Measurements from ENCODE around the gene HMOX2.

HMOX2 gene

DNA sequence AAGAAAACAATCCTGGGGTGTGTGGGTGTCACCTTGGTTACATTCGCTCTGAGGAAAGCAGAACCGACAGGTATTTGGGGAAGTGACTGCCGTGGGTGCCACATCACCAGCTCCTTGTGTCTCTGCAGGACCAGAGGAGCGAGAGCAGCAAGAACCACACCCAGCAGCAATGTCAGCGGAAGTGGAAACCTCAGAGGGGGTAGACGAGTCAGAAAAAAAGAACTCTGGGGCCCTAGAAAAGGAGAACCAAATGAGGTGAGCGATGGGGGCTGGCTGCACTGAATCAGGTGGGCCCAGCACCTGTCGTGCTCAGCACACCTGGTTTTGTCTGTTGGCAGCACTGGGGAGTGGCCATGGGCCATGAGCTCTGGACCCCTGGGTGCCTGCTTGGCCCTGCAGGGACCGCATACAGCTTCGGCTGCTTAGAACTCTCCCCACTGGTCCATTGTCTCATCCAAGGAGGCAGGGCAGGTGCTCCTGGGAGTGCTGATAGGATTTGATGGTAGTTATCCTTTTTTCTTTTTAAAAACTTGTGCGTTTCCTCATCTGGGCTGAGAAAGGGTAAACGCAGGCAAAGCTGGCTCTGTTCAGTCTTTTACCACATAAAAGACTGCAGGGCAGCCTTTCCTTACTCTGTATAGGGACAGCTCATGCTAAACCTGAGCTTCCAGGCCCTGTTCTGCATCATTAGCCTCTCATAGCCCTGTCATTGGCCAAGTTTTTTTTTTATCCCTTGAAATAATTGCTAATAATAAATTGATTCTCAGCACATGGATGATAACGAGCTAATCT lies 29.4 kb downstream of the HMOX2 start:
- peak; percentile 73 for DNase-seq

DNA sequence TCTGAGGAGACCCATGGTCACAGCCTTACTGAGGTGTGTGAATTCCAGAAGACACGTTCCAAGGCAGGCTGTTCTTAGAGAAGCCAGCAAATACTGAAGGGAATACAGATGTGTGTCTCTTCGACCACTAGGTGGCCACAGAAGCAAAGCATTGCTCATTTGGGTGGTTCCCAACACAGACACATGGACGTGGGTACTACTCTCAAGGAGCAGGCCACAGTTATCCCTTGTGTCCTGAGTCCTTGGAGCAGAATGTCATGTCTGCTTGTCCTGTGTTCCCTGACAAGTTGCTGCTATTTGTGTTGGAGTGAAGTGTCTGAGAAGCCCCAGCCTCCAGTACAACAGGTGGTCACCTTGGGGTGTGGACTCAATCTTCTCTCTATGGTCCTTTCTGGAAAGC lies 30.3 kb downstream of the HMOX2 start:
- peak; percentile 68 for DNase-seq

DNA sequence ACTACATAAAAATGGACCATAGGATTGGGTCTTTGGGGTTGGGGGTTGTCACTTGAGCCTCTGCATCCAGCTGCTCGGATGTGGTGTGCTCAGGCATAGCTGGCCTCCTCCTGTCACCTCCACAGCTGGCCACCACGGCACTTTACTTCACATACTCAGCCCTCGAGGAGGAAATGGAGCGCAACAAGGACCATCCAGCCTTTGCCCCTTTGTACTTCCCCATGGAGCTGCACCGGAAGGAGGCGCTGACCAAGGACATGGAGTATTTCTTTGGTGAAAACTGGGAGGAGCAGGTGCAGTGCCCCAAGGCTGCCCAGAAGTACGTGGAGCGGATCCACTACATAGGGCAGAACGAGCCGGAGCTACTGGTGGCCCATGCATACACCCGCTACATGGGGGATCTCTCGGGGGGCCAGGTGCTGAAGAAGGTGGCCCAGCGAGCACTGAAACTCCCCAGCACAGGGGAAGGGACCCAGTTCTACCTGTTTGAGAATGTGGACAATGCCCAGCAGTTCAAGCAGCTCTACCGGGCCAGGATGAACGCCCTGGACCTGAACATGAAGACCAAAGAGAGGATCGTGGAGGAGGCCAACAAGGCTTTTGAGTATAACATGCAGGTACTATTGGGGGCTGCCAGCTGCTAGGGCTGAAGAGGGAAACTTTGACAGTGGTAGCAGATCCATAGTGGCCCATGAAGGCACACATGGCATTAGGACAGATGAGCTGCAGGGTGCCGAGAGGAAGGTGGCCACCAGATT lies 31.6 kb downstream of the HMOX2 start:
- no peak for DNase-seq

DNA sequence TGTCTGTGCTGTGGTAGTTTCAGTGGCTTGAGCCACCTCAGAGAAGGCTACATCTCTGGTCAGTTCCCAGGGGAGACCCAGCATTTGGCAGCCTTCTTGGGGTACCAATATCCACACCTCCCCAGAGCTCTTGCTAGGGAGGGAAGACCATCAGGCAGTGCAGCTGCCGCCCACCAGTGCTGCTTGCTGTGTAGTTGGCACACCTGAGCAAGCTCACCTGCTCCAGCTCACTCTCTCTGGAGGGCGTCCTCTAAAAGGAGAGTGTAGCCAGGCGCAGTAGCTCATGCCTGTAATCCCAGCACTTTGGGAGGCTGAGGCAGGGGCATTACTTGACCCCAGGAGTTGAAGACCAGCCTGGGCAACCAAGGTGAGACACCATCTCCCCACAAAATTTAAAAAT lies 32.6 kb downstream of the HMOX2 start:
- no peak for DNase-seq

DNA sequence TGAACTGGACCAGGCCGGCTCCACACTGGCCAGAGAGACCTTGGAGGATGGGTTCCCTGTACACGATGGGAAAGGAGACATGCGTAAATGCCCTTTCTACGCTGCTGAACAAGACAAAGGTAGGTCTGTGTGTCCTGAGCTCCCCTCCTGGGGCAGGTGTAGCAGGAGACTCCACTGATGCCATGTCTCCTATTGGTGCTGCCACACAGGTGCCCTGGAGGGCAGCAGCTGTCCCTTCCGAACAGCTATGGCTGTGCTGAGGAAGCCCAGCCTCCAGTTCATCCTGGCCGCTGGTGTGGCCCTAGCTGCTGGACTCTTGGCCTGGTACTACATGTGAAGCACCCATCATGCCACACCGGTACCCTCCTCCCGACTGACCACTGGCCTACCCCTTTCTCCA lies 33.2 kb downstream of the HMOX2 start:
- DNase-seq: no peak

DNA sequence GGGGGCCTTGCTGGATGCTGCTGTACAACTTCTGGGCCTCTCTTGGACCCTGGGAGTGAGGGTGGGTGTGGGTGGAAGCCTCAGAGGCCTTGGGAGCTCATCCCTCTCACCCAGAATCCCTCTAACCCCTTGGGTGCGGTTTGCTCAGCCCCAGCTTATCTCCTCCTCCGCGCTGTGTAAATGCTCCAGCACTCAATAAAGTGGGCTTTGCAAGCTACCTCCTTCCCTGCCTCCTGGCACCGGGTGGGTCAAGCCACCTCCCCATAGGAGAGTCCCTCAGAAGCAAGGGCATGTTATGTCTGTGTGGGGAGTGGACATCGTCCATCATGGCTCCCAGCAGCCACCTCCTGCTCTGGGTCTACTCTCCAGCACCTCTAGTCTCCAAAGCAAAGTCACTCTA lies 33.9 kb downstream of the HMOX2 start:
- DNase-seq: no peak

DNA sequence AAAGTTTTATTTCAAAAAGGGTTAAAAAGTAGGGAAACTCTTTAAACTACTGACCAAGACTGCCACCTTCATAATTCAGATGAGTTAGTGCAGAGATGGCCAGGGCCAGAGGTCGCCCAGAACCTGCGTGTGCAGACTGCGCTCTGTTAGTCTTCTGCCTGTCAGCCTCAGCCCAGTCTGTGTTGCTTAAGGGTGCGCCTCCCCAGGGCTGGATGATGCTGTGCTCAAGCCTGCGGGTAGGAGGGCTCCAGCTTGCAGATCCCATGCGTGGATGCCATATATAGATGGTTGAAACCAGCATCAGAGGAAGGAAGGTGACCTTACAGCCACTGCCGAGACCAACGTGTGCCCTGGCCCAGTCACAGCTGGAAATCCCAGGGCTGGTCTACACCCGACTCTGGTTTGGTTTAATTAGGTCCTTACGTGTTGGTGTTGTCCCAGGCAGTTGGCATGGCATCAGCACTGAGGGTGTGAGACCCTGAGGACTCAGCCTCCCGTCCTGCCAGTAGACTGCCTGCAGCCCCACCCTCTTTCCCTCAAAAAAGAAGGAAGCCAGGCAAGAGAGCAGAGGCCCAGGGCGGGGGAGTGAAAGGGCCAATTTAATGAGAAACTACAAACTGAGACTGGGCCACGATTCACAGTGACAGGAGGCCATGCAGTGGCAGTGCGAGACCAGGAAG lies 34.7 kb downstream of the HMOX2 start:
- DNase-seq: no peak

DNA sequence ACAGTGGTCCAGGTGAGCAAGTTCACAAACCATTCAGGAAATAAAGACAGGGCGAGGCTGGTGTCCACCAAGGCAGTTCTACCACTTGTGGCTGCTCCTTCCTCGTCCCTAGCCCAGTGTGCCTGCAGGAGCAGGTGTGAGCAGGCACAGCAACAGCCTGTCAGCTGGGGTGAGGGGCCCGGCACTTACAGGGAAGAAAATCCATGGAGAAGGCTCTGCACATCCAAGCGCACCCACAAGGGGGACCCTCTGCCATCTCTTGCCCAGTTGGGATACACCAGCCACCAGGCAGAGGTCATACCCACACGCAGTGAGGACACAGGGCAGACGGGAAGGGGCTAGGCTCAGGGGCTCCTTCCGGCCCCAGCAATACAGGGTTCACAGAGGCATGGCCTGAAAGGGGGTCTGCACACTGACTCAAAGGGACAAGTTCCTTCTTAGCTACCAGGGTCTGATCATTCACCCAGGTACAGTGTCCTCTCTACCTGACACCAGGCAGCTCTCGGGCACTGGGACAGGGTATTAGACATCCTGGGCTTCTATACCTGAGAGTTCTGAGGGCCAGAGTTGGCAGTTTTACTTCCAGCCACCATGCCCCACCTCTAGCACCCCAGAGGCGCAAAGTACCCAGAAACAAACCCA lies 35.4 kb downstream of the HMOX2 start:
- DNase-seq: peak; percentile 11

DNA sequence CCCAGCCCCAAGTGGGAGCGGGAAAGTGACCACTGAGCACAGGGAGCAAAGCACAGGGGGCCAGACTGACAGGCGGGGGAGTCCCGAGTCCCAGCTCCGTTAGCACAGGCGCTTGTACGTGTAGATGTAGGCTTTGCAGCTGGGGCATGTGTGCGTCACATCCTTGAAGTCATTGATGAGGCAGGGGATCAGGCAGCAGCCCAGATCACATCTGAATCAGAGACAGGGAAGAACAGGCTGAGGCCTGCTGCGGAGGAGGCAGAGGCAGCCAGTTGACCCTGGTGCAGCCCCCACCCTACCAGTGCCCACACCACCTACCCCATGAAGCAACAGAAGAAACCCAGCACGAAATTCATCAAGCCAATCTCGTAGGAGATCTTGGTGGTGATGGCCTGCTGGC lies 36.3 kb downstream of the HMOX2 start:
- DNase-seq: no peak

DNA sequence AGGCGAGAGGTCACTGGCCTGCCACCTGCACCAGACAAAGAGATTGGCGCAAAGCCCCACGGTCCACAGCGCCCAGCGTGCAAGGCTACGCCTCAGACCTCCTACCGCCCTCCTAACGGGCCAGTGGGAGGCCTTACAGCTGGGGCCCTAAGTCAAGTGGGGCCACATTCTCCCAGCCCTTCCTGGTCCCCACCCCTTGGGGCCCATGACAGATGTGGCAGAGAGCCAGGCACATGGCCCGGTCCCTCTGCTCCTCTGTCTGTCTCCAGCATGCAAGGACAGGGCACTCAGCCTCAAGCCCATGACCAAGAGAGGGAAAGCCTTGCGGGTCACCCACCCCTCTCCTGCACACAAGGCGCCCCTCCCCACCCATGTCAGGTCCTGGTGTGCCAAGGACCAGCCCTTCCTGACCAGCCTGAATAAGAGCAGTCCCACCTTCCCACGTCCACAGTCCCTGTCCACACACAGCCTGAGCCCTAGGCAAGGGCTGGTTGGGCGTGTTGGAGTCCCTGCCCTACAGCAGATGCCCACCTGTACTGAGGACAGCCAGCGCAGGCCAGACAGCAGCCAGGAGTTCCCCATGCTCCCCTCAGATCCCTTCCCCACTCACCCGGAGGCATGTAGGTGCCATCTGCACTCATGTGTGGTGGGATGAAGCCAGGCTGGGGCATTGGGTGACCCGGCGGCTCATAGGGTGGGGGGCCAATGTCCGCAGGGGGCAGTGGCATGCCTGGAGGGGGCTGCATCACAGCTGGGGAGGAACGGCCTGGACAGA lies 37.1 kb downstream of the HMOX2 start:
- DNase-seq: no peak

DNA sequence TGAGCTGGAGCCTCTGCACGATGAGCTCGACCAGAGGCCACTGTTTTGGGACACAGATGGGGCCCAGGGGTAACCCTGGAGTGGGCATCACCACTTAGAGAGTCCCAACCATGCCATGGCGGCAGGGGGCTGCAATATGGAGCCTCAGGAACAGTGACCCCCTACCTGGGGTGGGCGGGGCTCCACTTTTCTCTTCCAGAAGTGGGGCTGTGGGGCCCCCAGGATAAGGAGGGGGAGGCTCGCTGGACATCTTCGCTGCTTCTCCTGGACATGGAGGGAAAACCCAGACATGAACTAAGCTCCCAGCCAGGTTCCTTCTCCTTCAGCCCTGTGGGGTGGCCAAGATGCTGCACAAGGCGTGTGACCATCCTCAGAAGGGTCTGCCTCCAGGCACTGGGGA lies 37.7 kb downstream of the HMOX2 start:
- DNase-seq: no peak

DNA sequence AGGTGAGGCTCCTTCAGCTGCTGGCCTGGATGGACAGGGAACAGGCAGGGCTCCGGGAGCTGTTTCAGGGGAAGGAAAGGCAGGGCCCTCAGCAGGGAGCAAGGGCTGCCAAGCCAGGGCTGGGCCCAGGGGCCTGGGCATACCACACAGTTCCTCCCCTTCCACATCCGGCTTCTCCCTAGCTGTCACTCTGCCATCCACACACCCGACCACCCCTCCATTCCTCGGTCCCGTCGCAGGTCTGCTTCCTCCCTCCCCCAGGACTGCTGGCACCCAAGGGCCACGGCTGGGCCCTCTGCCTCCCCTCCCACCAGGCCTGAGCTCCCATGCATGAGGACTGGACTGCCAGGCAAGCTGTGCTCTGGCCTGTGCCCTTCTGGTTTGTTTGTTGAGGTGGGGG lies 38.4 kb downstream of the HMOX2 start:
- DNase-seq: no peak

DNA sequence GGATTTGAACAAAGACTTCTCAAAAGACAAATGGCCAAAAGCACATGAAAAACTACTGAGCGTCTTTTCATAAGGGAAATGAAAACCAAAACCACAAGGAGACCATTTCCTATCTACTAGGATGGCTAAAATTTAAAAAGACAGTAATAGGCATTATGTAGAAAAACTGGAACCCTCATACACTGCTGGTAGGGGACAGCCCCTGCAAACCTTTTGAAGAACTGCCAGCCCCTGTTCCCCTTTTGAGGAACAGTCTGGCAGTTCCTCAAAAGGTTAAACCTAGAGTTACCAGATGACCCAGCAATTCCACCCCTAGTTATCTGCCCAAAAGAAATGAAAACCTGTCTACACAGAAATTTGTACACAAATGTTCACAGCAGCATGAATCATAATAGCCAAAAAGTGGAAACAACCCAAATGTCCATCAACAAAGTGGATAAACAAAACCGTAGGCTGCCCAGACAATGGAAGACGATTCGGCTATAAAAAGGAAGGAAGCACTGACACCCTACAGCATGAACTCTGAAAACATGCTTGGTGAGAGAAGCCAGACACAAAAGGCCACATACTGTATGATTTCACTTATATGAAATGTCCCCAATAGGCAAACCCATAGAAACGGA lies 39.5 kb downstream of the HMOX2 start:
- peak; percentile 81 for DNase-seq

DNA sequence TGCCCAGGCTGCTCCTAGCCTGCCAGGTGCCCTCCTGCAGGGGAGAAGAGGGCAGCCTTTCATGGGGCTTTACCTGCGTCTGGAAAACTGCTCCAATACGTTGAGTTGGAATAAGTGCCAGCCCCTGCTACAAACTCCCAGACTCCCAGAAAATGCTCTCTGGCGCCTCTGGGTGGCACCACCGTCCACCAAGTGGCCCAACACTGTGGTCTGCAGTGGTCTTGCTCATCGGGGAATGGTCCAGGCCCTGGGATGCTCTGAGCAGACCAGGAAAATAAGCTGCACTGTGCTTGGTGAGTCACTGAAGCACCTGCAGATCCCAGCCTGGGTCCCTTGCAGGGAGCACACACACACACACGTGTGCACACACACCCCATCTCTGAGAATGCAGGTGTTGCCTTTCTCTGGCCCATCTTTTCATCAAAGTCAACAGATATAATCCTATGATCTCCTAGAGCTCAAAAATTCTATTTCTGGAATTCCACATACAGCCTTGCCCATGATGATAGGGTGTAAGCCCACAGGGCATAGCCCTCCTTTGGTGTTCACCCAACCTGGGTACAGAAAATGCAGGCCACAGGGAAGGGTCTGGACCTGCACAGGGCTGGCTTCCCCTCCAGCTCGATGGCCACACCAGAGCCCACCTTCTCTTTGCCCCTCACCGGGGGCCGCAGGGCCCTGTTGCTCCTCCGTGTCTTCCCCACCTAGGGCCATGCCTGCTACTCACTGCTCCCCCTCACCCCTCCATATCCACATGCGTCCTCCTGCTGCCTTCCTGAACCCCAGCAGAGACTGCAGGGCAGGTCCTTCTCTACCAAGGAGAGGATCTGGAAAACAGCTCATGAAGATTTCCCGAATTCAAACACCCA lies 41.8 kb downstream of the HMOX2 start:
- peak; percentile 29 for DNase-seq

DNA sequence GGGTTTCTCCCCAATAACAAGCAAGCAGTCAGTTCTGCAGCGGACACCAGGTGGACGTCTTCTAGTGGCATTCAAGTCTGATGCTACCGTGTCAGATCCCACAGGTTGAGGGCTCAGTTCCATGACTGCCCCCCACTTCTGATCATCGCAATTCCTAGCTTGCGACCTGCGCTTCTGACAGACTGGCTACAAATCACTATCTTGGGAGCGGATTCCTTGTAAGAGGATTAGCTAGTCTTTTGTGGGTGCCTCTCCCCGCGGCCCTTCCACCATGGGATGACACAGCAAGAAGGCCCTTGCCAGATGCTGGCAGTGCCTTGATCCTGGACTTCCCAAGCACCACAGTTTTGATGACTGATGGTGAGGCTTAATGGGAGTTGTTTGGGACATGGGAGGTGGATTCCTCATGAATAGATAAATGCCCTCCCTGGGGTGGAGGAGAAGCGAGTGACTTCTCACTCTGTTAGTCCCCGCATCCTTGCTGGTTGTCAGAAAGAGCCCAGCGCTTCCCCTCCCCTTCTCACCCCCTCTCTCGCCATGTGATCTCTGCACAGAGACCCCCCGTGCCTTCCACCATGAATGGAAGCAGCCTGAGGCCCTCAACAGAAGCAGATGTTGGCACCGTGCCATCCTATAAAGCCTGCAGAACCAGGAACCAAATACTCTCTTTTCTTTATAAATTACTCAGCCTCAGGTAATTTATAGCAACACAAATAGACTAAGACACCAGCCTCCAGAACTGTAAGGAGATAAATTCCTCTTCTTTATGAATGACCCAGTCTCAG lies 43.3 kb downstream of the HMOX2 start:
- DNase-seq: no peak

DNA sequence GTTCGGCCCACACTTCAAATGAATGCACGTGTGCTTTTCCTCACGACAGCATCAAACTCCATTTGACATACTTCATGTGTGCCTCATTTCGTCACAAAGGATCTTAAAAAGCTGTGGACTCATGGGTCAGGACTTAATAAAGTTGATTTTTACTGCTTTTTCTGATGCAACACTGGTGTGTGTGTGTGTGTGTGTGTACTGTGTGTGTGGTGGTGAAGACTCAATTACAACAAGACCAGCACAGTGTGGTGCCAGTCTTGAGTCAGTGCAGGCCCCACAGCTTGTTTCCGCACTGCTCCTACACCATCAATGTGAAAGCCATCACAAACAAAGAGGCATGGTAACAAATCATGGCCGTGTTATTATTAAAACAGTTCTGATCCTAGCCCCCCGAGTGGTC lies 44.7 kb downstream of the HMOX2 start:
- no peak for DNase-seq

DNA sequence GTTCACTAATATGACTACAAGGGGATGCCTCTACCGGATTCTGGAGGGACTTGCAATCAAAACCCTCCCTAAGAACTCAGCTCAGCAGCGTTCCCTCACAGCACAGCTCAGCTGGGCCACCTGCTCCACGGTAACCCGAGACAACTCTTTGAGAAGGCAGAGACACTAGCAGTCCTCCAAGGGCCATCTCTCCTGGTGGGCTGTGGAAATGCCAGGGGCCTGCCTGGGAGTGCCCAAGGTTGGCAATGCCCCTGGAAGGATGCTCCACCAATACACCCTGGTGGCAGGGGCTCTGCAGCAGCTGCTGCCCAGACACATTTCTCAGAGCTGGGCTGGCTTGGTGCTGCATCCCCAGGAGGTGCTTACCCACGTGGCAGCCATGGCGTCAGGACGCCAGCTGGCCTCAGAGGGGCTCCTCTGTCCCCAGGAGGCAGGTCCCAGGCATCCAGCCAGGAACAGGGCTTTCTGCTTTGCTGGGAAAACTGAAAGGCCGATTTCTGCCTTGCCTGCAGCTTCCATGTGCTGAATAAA lies 45.9 kb downstream of the HMOX2 start:
- no peak for DNase-seq

DNA sequence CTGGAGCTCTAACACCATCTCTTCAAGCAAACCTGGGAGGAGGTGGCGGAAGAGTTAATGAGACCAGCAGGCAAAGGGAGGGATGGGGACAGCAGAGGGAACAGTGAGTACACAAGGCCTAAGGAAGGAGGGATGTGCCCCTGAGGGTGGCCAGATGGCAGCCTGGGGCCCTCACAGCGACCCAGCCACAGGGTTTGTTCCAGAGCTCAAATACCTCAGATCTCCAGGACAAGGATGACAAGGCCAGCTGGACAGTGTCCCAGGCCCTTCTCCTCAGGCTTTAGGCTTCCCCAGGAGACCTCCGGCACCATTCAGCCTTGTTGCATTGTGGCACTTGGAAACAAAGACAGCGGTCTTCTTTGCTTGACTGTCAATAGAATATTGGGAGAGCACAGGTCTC lies 47.5 kb downstream of the HMOX2 start:
- no peak for DNase-seq

DNA sequence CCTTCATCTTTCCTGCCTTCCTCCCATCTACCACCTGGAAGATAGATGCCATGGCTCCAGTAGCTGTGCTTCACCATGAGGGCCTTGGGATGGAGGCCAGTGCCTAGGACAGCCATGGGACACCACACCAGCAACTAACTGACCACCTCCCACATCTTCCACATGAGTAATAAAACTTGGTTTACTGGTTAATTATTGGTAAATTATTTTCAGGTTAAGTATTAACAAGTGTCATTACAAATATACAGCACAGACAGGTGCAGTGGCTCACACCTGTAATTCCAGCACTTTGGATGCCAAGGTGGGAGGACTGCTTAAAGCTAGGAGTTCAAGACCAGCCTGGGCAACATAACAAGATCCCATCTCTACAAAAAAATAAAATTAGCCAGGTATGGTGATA lies 48.4 kb downstream of the HMOX2 start:
- DNase-seq: no peak

DNA sequence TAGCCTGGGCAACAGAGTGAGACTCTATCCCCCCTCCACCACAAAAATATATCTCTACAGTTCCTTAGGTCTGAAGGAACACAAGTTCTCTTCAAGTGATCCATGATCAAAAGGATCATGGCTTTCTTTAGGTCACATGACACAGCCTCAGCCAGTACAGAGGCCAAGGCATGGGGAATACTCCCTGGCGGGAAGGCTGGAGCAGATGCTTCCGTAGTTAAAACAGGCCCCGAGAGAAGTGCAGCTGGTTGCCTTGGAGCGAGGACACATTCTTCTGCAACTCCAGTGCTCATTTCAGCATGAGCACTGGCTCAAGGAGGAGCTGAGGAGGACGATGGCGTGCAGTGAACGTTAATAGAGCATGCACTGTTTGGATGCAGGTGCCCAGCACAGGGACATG lies 48.9 kb downstream of the HMOX2 start:
- no peak for DNase-seq

Measured in GDM1 (cell line).